Hepatocyte (in vitro differentiated cells): ENCODE results near the gene CABLES2. TPM values are rescaled to one million over a fixed set of nuclear protein-coding genes. Genes with fewer than 3 reads are reported as not detected.

ENCODE experiments used
- DNase-seq: peaks from one replicate; pipeline ENCODE4 v3.0.0-alpha.2; 2016; ENCODE audit warnings: low spot score
- H2AFZ ChIP-seq: fragments of 200-600 bp; sonication (generic); 2 replicates; pipeline ENCODE4 v1.6.0; 2016; ENCODE audit warnings: antibody characterized with exemption, mild to moderate bottlenecking
- H3K27ac ChIP-seq: fragments of 200-600 bp; sonication (generic); 2 replicates; pipeline ENCODE4 v1.5.1; 2016; ENCODE audit warnings: mild to moderate bottlenecking
- H3K27me3 ChIP-seq: fragments of 200-600 bp; sonication (generic); 2 replicates; pipeline ENCODE4 v1.6.1; 2016
- H3K36me3 ChIP-seq: fragments of 200-600 bp; sonication (generic); replicated peaks from 2 replicates; pipeline ENCODE4 v1.5.1; 2016; ENCODE audit warnings: low read depth; ENCODE audit not compliant: insufficient read depth
- H3K4me1 ChIP-seq: fragments of 200-600 bp; sonication (generic); 2 replicates; pipeline ENCODE4 v1.5.1; 2016; ENCODE audit warnings: mild to moderate bottlenecking, moderate library complexity; ENCODE audit not compliant: insufficient read depth
- H3K4me2 ChIP-seq: fragments of 200-600 bp; sonication (generic); 2 replicates; pipeline ENCODE4 v1.6.0; 2016
- H3K4me3 ChIP-seq: fragments of 200-600 bp; sonication (generic); 2 replicates; pipeline ENCODE4 v1.5.1; 2016; ENCODE audit warnings: mild to moderate bottlenecking
- H3K79me2 ChIP-seq: fragments of 200-600 bp; sonication (generic); 2 replicates; pipeline ENCODE4 v1.6.0; 2017; ENCODE audit warnings: mild to moderate bottlenecking
- H3K9me2 ChIP-seq: fragments of 200-600 bp; sonication (generic); replicated peaks from 2 replicates; pipeline ENCODE4 v1.6.0; 2017; ENCODE audit warnings: mild to moderate bottlenecking; ENCODE audit not compliant: insufficient read depth
- H3K9me3 ChIP-seq: fragments of 200-600 bp; sonication (generic); 2 replicates; pipeline ENCODE4 v1.5.1; 2016; ENCODE audit warnings: low read depth, mild to moderate bottlenecking
- H4K20me1 ChIP-seq: fragments of 200-600 bp; sonication (generic); 2 replicates; pipeline ENCODE4 v1.6.0; 2016; ENCODE audit warnings: mild to moderate bottlenecking; ENCODE audit not compliant: insufficient read depth, poor library complexity, severe bottlenecking
- EZH2 ChIP-seq: fragments of 200-600 bp; sonication (generic); IDR thresholded peaks from 2 replicates; pipeline ENCODE4 v1.6.1; 2016; ENCODE audit warnings: antibody characterized with exemption, mild to moderate bottlenecking, borderline replicate concordance
- EZH2phosphoT487 ChIP-seq: fragments of 200-600 bp; sonication (generic); IDR thresholded peaks from one replicate; pipeline ENCODE4 v1.6.1; 2018; ENCODE audit warnings: antibody characterized with exemption, mild to moderate bottlenecking, low read depth, moderate library complexity; ENCODE audit not compliant: unreplicated experiment, severe bottlenecking
- WGBS: methylation state at CpG from one replicate; pipeline ENCODE4 v1.1.6; 2016; ENCODE audit warnings: low lambda C conversion rate; ENCODE audit errors: missing lambda C conversion rate; 5-methylcytosine and 5-hydroxymethylcytosine counted together
- polyA plus RNA-seq: library from polyadenylated mRNA; unstranded; fragments of >200 nt; fragmentation: Nextera tagmentation; extraction: Ambion mirVana; gene quantifications from 2 replicates; pipeline ENCODE4 v1.2.1, GENCODE V29; 2016
- total RNA-seq: library from RNA; depleted of rRNA; stranded (reverse); fragments of >200 nt; gene quantifications from 2 replicates; pipeline ENCODE4 v1.2.3, GENCODE V29; 2014
- TF ChIP-seq, protein P1 (sequence below): fragments of 200-600 bp; sonication (generic); IDR thresholded peaks from 2 replicates; pipeline ENCODE4 v1.5.1; 2016; ENCODE audit warnings: antibody characterized with exemption, mild to moderate bottlenecking; ENCODE audit not compliant: poor library complexity

CABLES2 gene
- total and polyA plus RNA-seq, 2 experiments from 2014 or later: 8.6 to 19.1 TPM

- H3K79me2 ChIP-seq: no peaks in the 10 kb centered on the region
- H3K4me2 ChIP-seq: no peak overlapping the region
- DNase-seq: no peak
- WGBS: 83% methylated on average over 10 of the region's 10 CpGs
- TF ChIP-seq EZH2phosphoT487: no peak
- H3K9me2 ChIP-seq: no peaks in the 10 kb centered on the region
- no peak overlapping the region for H3K4me3 ChIP-seq
- H4K20me1 ChIP-seq: no peaks in the 10 kb centered on the region
- no peaks in the 10 kb centered on the region for H3K36me3 ChIP-seq
- no peaks in the 10 kb centered on the region for H3K27me3 ChIP-seq
- H3K9me3 ChIP-seq: no peaks in the 10 kb centered on the region
- peaks cover 11% of the 10 kb centered on the region for H3K4me1 ChIP-seq
- no peak overlapping the region for H3K27ac ChIP-seq
- H2AFZ ChIP-seq: no peak overlapping the region
These were observed 41.0 kb upstream of the CABLES2 start for GRCh38 chr20:62448038-62448437.

- Histone ChIP-seq H3K4me2 (no peak overlapping the region), H3K9me3 (no peaks in the 10 kb centered on the region), H3K4me1 (peaks cover 6% of the 10 kb centered on the region), H3K27me3 (no peaks in the 10 kb centered on the region), H3K4me3 (no peak overlapping the region), H3K27ac (no peak overlapping the region), H2AFZ (no peak overlapping the region), H3K36me3 (no peaks in the 10 kb centered on the region), H3K9me2 (no peaks in the 10 kb centered on the region), H4K20me1 (no peaks in the 10 kb centered on the region), H3K79me2 (no peaks in the 10 kb centered on the region)
- whole genome bisulfite sequencing: 92% methylated on average over 42 of the region's 44 CpGs
- TF ChIP-seq EZH2: no peak
- no peak for DNase-seq
These were observed 40.1 kb upstream of the CABLES2 start for GRCh38 chr20:62446888-62447869.

- TF ChIP-seq EZH2 (no peak), EZH2phosphoT487 (no peak)
- TF ChIP-seq, protein P1, sequence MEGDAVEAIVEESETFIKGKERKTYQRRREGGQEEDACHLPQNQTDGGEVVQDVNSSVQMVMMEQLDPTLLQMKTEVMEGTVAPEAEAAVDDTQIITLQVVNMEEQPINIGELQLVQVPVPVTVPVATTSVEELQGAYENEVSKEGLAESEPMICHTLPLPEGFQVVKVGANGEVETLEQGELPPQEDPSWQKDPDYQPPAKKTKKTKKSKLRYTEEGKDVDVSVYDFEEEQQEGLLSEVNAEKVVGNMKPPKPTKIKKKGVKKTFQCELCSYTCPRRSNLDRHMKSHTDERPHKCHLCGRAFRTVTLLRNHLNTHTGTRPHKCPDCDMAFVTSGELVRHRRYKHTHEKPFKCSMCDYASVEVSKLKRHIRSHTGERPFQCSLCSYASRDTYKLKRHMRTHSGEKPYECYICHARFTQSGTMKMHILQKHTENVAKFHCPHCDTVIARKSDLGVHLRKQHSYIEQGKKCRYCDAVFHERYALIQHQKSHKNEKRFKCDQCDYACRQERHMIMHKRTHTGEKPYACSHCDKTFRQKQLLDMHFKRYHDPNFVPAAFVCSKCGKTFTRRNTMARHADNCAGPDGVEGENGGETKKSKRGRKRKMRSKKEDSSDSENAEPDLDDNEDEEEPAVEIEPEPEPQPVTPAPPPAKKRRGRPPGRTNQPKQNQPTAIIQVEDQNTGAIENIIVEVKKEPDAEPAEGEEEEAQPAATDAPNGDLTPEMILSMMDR: no peak
- Histone ChIP-seq H3K36me3 (no peaks in the 10 kb centered on the region), H3K9me2 (no peaks in the 10 kb centered on the region), H3K9me3 (no peaks in the 10 kb centered on the region), H4K20me1 (no peaks in the 10 kb centered on the region), H3K4me1 (peaks cover 4% of the 10 kb centered on the region), H2AFZ (no peak overlapping the region), H3K4me2 (no peak overlapping the region), H3K27me3 (no peaks in the 10 kb centered on the region), H3K27ac (no peak overlapping the region), H3K79me2 (no peaks in the 10 kb centered on the region), H3K4me3 (no peak overlapping the region)
- DNase-seq: no peak
- WGBS: 68% methylated on average over 12 of the region's 12 CpGs
These were observed 39.4 kb upstream of the CABLES2 start for GRCh38 chr20:62446481-62446880.

- WGBS: 94% methylated on average over 22 of the region's 36 CpGs
- H2AFZ ChIP-seq: no peak overlapping the region
- no peak for DNase-seq
- H3K4me2 ChIP-seq: no peak overlapping the region
- no peaks in the 10 kb centered on the region for H3K27me3 ChIP-seq
- no peaks in the 10 kb centered on the region for H4K20me1 ChIP-seq
- H3K9me3 ChIP-seq: no peaks in the 10 kb centered on the region
- no peak for TF ChIP-seq EZH2phosphoT487
- TF ChIP-seq, protein P1: no peak
- TF ChIP-seq EZH2: no peak
- no peaks in the 10 kb centered on the region for H3K79me2 ChIP-seq
- no peaks in the 10 kb centered on the region for H3K36me3 ChIP-seq
- H3K4me3 ChIP-seq: no peak overlapping the region
- no peaks in the 10 kb centered on the region for H3K9me2 ChIP-seq
- no peak overlapping the region for H3K27ac ChIP-seq
- peaks cover 4% of the 10 kb centered on the region for H3K4me1 ChIP-seq
These were observed 38.7 kb upstream of the CABLES2 start for GRCh38 chr20:62445553-62446340.
